ENCODE data around the gene HID1.

The HID1 gene

GRCh38 chr17:74964988-74965622 lies 7.5 kb downstream of the HID1 start:
- TF ChIP-seq, protein P1, sequence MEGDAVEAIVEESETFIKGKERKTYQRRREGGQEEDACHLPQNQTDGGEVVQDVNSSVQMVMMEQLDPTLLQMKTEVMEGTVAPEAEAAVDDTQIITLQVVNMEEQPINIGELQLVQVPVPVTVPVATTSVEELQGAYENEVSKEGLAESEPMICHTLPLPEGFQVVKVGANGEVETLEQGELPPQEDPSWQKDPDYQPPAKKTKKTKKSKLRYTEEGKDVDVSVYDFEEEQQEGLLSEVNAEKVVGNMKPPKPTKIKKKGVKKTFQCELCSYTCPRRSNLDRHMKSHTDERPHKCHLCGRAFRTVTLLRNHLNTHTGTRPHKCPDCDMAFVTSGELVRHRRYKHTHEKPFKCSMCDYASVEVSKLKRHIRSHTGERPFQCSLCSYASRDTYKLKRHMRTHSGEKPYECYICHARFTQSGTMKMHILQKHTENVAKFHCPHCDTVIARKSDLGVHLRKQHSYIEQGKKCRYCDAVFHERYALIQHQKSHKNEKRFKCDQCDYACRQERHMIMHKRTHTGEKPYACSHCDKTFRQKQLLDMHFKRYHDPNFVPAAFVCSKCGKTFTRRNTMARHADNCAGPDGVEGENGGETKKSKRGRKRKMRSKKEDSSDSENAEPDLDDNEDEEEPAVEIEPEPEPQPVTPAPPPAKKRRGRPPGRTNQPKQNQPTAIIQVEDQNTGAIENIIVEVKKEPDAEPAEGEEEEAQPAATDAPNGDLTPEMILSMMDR (IDR thresholded peaks at IDR 0.05; ENCODE audit: borderline replicate concordance, insufficient read depth, low read depth, low read length): no peak
- no peak overlapping the region for H3K4me3 ChIP-seq (ENCODE audit: low read depth, low read length)

DNA sequence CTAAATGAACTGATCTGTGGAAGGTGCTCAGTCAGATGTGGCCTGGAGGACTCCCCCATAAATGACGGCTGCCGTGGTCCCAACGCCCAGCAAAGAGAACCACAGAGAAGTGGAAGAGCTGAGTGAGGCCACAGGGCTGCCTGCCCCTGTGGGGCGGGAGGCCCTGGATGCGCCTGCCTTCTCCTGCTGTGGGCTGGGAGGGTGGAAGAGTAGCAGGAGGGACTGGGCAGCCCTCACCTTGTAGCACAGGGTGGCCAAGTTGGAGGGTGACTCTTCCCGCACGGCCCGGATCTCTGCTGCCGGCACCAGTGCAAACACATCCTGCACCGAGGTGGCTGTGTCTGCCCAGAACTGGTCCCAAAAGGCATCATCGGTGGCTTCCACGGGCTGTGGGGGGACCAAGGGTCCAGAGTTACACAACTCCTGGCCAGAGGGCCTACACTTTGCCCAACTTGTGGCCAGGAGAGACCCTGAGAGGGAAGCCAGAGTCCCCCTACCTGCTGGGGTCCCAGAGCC lies 8.3 kb downstream of the HID1 start:
- TF ChIP-seq, protein P1 (IDR thresholded peaks at IDR 0.05; ENCODE audit: borderline replicate concordance, insufficient read depth, low read depth, low read length): no peak
- no peak overlapping the region for H3K4me3 ChIP-seq (ENCODE audit: low read depth, low read length)

- TF ChIP-seq, protein P1 (IDR thresholded peaks at IDR 0.05; ENCODE audit: borderline replicate concordance, insufficient read depth, low read depth, low read length): 0 out of 2 replicates have a peak, but pooled peaks have one; percentile 9
- no peak overlapping the region for H3K4me3 ChIP-seq (ENCODE audit: low read depth, low read length)
Measured at GRCh38 chr17:74963656-74964055, 8.9 kb downstream of the HID1 start.

DNA sequence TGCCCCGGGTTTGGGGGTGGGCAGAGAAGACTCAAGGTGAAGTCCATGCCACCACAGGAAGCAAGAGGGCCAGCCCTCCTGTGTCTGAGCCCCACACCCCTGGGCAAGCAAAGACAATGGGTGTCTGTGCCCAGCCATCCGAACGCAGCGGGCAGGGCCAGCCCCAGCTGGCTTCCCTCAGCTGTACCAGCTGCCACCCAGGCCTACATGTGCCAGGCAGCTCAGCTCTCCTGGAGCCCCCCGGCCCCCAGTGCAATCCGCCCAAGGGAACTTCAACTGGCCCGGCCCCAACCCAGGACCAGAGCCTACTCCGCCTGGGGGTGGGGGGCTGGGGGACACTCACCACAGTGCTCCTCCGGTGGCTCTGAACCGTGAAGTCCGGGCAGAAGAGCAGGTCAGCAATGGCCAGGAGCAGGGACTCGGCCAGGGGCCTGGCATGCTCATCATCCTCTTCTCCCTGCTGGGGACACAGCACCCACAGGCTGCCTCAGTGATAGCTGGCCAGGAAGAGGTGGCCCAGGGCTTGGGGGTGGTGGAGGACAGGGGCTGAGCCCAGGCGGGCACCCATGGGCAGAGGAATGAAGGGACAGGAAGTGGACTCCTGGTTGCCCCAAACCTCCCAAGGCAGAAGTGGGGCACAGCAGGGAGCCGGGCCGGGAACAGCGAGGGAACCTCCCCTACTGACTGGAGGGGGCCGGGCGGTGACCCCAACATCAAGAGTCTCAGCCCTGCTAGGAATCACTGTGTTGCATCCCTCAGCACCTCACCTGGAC lies 9.8 kb downstream of the HID1 start:
- H3K4me3 ChIP-seq (ENCODE audit: low read depth, low read length): no peak overlapping the region
- TF ChIP-seq, protein P1 (IDR thresholded peaks at IDR 0.05; ENCODE audit: borderline replicate concordance, insufficient read depth, low read depth, low read length): no peak

DNA sequence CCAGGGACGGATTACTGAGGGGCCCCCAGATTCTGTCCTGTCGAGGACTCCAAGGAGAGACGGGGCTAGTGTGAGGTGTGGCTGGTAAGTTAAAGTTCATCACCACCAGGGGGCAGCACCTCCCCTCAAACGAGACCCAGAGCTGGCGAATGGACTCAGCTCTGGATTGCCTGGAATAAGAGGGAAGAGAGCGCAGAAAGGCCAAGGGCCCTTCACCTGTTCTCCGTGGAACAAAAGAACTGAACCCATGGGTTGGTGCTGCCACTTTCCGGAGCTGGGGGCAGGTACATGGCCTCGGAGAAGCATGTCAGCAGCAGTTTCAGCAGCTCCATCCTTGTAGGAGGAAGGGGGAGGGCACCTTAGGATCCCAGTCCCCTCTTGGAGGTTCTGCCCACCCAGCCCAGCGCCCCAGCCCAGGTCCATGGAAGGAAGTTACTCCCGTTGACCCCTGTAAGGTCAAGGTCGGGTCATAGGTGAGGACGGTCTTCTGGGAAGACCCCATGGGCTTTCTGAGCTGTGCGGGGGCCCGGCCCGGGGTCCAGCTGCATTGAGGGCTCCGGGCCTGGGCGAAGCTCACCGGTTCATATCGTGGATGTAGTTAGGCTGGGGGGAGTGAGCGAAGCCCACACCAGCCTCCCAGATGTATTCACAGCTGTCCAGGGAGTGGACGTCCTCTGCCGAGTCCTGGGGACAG lies 10.8 kb downstream of the HID1 start:
- no peak overlapping the region for H3K4me3 ChIP-seq (ENCODE audit: low read depth, low read length)
- TF ChIP-seq, protein P1 (IDR thresholded peaks at IDR 0.05; ENCODE audit: borderline replicate concordance, insufficient read depth, low read depth, low read length): peak; percentile 66

- H3K4me3 ChIP-seq (ENCODE audit: low read depth, low read length): no peak overlapping the region
- TF ChIP-seq, protein P1 (IDR thresholded peaks at IDR 0.05; ENCODE audit: borderline replicate concordance, insufficient read depth, low read depth, low read length): peak; percentile 88
Measured at GRCh38 chr17:74960570-74961342, 11.8 kb downstream of the HID1 start.

All from GM12875 (cell line).